Renal pelvis (tissue), 4 donors: ENCODE data around the gene FAM222B. TPM values are rescaled to one million over a fixed set of nuclear protein-coding genes. Genes with fewer than 3 reads are reported as not detected.
"Not testable (repeated sequence)": the region's sequence is repeated elsewhere in the genome, so short reads cannot be mapped to it uniquely, and the experiment has no call there.

Experiments used
- DNase-seq: peaks from one replicate; pipeline ENCODE4 v3.0.0-alpha.2; 2013
- polyA plus RNA-seq, 3 donors: library from polyadenylated mRNA; unstranded; fragments of 120-200 nt; gene quantifications; one replicate each; pipeline ENCODE4 v1.2.1, GENCODE V29; 2013; ENCODE audit not compliant: insufficient read length in 3 of 3

The FAM222B gene
- polyA plus RNA-seq, 3 donors, result 21.8 to 23.6 (median 22.8) TPM

- DNase-seq, result no peak
Measured at GRCh38 chr17:28748852-28749515, 93.6 kb downstream of the FAM222B start.

DNA sequence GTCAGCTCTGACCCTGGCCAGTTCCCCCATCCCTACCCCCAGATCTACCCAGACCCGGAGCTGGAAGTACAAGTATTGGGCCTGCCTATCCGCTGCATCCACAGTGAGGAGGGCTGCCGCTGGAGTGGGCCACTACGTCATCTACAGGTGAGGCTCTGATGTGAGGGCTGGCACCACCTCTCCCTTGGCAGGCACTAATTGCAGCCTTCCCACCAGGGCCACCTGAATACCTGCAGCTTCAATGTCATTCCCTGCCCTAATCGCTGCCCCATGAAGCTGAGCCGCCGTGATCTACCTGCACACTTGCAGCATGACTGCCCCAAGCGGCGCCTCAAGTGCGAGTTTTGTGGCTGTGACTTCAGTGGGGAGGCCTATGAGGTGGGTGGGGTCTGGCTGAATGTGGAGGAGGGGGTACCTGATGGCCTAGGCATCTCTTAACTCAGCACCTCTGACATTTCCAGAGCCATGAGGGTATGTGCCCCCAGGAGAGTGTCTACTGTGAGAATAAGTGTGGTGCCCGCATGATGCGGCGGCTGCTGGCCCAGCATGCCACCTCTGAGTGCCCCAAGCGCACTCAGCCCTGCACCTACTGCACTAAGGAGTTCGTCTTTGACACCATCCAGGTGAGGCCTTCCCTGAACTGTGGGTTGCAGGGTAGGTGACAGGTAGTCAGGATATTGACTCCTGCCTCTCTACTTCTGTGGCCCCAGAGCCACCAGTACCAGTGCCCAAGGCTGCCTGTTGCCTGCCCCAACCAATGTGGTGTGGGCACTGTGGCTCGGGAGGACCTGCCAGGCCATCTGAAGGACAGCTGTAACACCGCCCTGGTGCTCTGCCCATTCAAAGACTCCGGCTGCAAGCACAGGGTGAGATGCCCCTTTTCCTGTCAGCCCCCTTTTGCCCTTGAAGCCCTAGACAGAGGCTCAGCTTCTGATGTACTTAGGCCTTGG is 94.5 kb downstream of the FAM222B start:
- no peak for DNase-seq

GRCh38 chr17:28747051-28747691 is 95.4 kb downstream of the FAM222B start:
- no peak for DNase-seq

GRCh38 chr17:28746611-28747050 is 96.0 kb downstream of the FAM222B start:
- DNase-seq, result peak; percentile 26

DNA sequence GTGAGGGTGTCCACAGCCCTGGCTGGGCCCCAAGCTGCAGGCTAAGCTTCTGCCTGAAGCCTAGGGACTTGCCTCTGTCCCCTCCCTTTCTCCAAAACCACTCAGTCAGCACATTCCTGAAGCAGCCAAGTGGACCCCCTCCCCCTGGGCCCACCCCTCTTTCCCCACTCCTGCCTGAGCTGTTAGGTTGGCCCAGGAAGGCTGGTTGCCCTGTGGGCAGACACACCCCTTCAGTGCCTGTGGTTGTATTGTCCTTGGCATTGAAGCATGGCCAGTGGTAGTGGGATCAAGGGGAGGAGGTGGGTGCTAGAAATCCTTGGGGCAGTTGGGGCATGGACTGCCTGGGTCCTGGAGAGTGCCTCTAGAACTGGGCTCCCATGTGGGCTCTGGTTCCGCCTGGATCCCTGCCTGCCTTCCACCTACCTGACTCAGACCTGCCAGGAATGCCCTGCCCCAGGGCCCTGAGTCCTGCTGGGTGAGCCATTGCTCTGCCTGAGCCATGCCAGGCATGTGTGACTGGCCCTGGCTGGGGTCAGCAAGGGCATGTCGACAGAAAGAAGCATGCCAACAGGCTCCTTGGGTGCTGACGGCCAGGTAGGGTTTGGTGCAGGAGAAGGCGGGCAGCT is 96.7 kb downstream of the FAM222B start:
- peak; percentile 84 for DNase-seq

DNA sequence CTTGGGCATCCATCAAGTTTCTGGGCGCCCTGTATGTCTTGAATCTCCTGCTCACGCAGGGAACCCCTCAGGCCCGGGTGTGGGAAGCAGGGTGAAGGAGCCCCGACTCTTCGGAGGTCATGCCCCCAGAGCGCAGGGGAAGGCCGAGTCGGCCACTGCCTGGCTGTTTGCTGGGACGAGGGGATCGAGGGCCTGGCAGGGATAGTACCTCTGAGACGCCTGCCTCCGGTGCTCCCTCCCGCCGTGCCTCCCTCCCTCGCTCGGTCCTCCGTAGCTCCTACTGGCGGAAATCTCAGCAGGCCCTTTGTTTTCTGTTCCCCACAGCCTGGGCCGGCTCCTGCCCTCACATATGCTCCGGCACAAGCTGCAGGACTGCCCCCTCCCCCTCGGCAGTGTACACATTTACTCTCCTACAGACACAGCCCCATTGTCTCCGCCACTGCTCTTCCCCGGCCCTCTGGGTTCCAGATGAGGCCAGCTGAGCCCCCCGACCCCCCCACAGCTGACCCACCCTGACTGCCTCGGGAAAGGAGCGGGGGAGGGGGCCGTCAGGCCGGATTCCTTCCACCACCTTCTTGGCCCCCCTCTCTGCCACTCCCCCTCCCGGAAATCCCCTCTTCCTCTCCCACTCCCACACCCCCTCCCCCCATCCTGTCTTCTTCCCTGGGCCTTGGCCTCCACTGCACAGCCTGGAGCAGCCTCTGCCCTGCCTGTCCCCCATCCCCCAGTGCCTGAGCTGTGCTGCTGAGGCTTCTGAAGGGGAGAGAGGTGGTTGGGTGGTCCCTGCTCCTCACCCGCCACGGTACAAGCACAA is 97.4 kb downstream of the FAM222B start:
- peak; percentile 82 for DNase-seq

DNA sequence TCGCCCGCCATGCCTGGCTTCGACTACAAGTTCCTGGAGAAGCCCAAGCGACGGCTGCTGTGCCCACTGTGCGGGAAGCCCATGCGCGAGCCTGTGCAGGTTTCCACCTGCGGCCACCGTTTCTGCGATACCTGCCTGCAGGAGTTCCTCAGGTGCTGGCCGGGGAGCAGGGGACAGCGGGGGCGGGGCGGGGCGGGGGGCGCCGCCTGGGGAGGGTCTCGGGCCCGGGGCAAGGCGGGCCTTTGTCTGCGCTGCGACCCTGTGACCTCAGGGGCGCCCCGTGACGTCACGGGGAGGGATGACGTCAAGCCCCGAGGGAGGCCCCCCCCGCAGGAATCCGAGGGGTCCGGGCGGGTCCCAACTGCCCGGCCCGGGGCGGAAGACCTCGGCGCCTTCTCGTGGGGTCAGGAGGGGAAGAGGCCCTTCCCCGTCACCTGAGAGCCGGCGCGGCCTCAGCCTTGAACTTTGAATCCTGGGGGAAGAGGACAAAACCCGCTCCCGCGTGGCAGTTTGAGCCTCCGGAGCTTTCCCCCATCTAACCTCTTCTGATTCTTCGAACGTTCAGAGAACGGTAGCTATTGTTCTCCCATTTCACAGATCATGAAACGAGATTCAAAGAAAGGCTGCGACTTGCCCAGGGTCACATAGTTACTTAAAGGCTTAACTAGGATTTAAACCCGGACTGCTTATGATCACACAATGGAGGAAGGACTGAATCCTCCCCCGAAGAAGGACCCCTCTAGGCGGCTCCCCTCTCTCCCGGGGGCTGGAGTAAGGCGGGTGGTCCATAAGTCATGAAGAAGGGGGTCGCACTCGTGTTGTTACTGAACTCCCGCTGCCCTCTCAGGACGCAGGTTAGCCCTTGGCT is 98.3 kb downstream of the FAM222B start:
- peak; percentile 54 for DNase-seq

- DNase-seq, result peak; percentile 87
Measured at GRCh38 chr17:28743243-28744103, 99.1 kb downstream of the FAM222B start, which contains the start of gene TRAF4. TSS of gene TRAF4 (plus strand) at chr17:28744011. CDS start at chr17:28744113, 102 bp downstream.

DNA sequence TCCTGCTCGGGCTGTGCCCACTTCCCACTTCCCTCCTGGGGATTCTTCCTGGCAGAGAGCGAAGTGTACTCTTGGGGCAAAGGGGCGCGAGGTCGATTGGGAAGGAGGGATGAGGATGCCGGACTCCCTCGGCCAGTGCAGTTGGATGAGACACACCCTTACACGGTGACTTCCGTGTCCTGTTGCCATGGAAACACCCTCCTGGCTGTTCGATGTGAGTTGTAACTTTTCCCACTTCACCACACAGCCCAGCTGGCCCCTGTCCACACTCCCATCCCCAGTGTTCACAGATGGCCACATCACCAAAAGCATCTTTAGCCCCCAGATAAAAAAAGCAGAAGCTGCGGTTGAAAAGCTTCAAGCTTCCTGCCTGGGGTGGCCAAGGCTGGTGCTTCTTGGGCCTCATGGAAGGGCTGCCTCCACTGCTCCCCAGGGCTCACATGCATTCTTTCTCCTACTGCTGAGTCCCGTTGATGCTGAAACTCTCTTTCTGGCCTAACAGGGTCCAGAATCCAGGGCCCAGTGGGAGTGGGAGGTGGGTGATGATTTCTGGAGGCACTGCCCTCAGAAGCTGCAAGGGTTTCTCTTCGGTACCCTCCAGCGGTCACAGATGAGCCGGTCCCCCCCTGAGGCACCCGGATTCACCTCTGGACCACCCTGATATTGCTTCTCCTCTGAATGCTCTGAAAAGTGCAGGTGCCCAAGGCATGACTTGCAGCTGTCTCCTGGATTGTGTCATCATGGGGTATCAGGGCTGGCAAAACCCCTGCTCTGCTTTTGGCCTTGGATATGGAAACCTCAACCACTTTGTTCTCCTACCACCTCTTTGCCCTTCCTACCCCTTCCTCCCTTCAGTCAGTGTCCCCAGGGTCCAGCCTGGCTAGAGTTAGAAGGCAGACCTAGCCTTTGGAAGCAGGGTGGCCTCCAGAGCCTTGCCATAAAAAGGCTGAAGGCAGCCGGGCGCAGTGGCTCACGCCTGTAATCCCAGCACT is 100.9 kb downstream of the FAM222B start:
- DNase-seq, result no peak

DNA sequence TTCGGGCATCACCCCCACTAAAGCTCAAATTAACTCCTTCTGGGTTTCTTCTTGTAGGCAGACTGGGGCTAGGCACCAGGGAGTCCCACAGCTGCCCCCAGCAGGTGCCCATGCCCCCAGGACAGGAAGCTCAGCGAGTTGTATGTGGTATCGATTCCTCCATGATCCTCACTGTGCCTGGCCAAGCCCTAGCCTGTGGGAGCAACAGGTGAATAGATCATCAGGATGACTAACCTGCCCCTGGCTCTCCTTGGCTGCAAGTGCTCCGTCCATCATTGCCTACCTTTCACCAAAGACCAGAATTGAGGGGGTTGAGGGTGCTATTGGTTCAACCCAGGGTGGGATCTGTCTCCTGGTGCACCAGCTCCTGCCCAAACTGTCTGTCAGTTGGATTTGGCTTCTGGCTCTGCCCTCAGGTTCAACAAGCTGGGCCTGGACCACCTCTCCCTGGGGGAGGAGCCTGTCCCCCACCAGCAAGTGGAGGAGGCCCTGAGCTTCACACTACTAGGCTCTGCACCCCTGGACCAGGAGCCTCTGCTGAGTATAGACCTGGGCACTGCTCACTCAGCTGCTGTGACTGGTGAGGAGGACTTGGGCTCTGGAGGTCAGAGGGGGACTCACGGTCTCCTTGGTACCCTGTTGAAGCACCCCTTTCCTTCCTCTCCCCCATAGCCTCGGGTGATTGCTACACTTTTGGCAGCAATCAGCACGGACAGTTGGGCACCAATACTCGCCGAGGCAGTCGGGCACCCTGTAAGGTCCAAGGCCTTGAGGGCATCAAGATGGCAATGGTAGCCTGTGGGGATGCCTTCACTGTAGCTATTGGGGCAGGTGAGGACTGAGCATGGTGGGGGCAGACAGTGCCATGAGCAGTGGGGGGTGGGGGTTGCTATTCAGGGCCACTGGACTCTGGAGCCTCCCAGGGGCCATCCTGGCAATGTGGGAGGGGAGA is 101.9 kb downstream of the FAM222B start:
- DNase-seq, result no peak

DNA sequence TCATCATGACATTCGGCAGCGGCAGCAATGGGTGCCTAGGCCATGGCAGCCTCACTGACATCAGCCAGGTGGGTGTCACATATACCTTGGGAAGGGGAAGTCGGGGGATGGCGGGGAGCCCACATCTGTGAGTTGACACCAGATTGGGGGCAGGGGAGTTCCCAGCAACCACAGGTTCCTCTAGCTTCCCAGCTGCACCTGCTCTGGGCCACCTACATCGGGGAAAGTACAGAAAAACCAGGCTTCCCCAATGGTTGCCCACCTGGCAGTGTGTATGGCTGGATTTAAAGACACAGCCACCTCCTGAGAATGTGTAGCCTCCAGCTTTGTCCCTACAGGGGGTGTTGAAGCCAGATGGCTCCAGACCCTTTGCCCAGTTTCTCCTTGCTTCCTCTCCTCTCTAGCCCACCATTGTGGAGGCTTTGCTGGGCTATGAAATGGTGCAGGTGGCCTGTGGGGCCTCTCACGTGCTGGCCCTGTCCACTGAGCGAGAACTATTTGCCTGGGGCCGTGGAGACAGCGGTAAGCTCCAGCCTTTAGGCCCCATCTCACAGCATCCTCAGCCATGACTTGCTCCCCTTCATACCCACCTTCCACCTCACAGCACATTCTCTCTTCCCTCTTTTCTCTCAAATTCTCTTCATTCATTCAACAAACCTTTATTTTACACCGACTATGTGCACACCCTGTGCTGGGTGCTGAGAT is 103.8 kb downstream of the FAM222B start:
- no peak for DNase-seq

DNA sequence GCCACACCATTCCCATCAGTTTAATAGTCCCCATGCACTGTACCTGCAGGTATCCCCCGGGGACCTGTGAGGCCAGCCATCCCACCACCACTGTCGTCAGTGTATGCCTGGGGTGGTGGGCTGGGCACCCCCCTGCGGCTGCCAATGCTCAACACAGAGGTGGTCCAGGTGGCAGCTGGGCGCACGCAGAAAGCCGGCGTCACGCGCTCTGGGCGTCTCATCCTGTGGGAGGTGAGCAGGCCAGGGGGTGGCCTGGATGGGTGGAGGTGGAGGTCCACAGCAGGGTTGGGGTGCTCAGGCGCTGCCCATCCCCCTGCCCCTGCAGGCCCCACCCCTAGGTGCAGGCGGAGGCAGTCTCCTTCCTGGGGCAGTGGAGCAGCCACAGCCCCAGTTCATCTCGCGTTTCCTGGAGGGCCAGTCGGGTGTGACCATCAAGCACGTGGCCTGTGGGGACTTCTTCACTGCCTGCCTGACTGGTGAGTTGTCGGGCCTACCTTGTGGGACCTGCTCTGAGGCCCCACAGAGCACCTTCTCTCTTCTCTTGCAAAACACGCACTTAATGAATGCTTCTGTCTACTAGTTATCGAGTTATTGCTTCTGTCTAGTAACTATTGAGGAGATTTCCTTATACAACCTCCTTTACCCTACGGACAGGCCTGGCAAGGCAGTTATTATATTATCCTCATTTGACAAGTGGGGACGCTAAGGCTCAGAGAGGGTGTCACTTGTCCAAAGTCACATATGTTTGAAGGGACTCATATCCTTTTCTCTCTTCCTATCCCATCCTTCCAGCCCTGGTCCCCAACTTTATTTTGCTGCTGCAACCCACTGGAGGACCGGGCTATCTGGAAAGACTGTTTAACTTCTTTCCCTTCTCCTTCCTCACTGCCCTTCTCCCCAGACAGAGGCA is 104.6 kb downstream of the FAM222B start:
- peak; percentile 29 for DNase-seq

GRCh38 chr17:28737316-28737715 is 105.3 kb downstream of the FAM222B start:
- no peak for DNase-seq

DNA sequence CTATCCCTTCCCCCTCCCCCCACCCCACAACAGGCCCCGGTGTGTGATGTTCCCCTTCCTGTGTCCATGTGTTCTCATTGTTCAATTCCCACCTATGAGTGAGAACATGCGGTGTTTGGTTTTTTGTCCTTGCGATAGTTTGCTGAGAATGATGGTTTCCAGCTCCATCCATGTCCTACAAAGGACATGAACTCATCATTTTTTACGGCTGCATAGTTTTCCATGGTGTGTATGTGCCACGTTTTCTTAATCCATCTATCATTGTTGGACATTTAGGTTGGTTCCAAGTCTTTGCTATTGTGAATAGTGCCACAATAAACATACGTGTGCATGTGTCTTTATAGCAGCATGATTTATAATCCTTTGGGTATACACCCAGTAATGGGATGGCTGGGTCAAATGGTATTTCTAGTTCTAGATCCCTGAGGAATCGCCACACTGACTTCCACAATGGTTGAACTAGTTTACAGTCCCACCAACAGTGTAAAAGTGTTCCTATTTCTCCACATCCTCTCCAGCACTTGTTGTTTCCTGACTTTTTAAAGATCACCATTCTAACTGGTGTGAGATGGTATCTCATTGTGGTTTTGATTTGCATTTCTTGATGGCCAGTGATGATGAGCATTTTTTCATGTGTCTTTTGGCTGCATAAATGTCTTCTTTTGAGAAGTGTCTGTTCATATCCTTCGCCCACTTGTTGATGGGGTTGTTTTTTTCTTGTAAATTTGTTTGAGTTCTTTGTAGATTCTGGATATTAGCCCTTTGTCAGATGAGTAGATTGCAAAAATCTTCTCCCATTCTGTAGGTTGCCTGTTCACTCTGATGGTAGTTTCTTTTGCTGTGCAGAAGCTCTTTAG is 106.4 kb downstream of the FAM222B start:
- not testable (repeated sequence) for DNase-seq
